NCI-H2196 treated with DMSO at 0.1 percent for 48 hours (cell line): ENCODE measurements around the gene TMEM220.
"Not testable (repeated sequence)": the region's sequence is repeated elsewhere in the genome, so short reads cannot be mapped to it uniquely, and the experiment has no call there.

ENCODE experiments used
- DNase-seq: peaks from one replicate; lab custom pipeline; 2025; ENCODE audit not compliant: unreplicated experiment; lab: John Stamatoyannopoulos, UW

Gene TMEM220

DNA sequence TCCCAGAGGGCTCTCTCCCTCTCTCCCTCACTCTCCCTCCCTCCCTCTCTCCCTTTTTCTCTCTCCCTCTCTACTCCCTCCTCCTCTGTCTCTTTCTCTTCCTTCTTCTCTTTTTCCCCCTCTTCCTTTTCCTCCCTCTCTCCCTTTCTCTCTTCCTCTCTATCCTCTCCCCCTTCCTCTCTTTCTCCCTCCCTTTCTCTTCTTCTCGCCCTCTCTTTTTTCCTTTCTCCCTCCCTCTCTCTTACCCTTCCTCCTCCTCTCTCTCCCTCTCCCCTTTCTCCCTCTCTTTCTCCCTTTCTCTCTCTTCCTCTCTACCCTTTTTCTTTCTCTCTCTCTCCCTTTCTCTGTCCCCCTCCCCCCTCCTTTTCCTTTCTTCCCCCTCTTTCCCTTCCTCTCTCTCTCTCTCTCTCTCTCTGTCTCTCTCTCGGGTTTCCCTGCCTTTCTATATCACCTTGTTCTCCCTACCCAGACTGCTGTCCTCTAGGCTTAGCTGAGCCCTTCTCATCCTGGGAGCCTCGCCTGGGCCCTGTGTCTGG lies 25.8 kb upstream of the TMEM220 start:
- no peak for DNase-seq

DNA sequence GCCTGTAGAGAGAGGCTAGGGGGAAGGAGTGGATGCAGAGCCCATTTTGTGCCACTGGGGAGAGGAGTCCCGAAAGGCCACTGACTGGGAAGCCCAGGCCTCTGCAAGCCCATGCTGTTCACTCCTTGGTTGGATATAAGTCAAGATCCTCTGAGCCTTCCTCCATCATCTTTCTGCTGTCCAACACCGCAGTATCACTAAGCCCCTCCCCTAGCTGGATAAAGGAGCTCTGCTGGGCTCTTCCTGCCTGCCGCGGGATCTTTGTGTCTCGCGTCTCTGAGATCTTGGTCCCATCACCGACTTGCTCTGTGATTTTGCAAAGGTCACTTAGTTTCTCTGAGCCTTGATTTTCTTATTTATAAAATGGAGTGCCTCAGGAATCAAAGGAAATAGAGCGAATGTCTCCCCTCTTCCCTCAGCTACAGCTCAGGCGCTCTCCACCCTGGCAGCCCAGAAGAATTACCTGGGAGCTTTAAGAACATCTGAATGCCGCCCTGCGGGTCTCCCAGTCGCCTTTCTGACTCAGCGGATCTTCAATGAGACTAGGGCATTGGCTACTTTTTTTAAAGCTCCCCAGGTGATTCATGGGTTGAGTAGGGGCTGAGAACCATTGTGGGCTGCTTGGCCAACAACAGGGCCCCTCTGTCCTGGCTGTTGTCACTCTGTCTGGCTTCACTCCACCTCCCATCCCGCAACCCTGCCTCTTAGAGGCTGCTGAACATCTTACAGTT lies 25.2 kb upstream of the TMEM220 start:
- DNase-seq, result no peak

DNA sequence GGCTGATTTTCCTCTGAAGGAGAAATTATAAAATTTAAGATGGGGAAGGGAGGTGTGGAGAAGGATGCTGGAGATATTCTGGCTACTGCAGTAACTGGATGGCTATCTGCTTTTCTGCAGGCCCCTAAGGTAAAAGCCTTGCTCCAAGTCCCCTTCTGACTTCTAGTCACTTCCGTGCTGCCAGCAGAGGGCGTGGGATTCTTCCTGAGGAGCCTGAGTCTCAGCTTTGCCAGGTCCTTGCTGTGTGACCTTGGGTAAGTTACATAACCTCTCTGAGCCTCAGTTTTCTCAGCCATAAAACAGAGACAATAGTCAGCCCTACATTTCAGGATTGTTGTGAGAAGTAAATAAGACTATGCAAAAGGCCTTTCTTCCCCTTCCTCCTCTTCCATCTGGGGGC lies 24.3 kb upstream of the TMEM220 start:
- DNase-seq, result no peak

GRCh38 chr17:10752696-10753095 lies 22.9 kb upstream of the TMEM220 start:
- no peak for DNase-seq

GRCh38 chr17:10751563-10751962 lies 21.7 kb upstream of the TMEM220 start:
- no peak for DNase-seq

GRCh38 chr17:10750210-10750609 lies 20.4 kb upstream of the TMEM220 start:
- DNase-seq, result no peak

- DNase-seq, result no peak
Observed at GRCh38 chr17:10748531-10749181, 18.8 kb upstream of the TMEM220 start.

DNA sequence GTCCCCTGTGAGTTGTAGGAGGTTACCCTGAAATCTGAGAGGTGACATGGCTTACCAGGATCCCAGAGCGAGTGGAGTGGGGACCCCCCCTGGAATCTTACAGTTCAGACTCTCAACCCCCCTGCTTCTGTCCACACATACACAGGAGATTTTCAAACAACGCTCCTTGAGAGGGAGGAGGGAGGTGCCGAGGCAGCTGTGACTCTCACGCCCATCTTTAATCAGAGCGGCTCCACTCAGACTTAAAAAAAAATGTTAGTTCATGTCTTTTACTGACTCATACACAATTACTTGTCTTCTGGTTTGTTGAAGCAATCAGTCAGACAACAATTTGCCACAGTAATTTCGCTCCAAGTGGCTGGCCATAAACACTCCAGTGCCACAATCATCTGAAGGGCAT lies 15.4 kb upstream of the TMEM220 start:
- DNase-seq, result no peak

GRCh38 chr17:10744501-10745000 lies 14.7 kb upstream of the TMEM220 start:
- DNase-seq, result no peak

- DNase-seq, result no peak
Observed at GRCh38 chr17:10743316-10744009, 13.6 kb upstream of the TMEM220 start.

- DNase-seq, result no peak
Observed at GRCh38 chr17:10742431-10742830, 12.6 kb upstream of the TMEM220 start.

GRCh38 chr17:10741416-10742135 lies 11.8 kb upstream of the TMEM220 start:
- no peak for DNase-seq

DNA sequence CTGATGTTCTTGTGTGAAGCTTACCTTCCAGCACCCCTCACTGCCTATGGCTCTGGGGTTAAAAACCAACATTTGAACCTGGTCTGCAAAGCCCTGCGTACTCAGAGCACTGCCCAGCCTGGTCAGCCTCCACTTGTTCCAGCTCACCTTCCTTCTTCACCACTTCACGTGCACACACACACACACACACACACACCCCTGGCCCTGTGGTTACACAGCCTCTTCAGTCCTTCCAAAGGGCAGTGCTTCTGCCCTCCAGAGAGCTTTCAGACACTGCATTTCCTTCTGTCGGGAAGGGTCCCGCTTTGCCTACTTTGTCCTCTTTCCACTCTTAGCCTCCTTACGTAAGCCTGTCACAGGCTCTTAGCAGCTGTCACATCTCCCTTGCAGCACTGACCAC lies 9.6 kb upstream of the TMEM220 start:
- no peak for DNase-seq

DNA sequence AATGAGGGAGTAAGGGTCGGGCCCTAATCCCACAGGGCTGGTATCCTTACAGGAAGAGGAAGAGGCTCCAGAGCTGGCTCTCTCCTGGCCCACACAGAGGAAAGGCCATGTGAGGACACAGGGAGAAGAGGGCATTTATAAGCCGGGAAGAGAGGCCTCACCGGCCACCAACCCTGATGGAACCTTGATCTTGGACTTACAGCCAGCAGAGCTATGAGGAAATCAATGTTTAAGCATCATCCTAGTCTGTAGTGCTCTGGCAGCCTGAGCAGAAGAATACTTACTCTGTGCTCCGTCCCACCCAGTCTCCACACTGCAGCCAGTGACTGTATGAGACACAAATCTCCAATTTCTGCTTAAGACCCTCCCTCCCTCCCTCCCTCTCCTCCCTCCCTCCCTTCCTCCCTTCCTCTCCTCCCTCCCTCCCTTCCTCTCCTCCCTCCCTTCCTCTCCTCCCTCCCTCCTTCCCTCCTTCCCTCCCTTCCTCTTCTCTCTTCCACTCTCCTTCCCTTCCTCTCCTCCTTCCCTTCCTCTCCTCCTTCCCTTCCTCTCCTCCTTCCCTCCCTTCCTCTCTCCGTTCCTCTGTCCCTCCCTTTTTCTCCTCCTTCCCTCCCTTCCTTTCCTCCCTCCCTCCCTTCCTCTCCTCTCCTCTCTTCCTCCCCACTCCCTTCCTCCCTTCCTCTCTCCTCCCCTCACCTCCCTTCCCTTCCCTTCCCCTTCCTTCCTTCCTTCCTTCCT lies 8.9 kb upstream of the TMEM220 start:
- DNase-seq, result no peak

DNA sequence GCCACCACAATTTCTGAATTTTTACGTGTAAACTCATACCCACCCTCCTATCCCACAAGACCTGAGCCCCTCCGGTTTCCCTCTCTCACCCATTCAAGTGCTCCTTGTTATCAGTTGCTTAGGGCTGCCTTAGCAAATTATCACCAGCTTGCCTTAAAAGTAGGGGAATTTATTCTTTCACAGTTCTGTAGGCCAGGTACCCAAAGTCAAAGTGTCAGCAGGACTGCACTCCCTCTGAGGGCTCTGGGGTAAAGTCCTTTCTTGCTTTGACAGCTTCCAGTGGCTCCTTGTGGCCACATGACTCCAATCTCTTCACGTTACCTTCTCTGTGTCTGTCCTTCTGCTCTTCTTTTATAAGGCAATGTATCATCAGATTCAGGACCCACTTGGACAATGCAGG lies 7.9 kb upstream of the TMEM220 start:
- no peak for DNase-seq

DNA sequence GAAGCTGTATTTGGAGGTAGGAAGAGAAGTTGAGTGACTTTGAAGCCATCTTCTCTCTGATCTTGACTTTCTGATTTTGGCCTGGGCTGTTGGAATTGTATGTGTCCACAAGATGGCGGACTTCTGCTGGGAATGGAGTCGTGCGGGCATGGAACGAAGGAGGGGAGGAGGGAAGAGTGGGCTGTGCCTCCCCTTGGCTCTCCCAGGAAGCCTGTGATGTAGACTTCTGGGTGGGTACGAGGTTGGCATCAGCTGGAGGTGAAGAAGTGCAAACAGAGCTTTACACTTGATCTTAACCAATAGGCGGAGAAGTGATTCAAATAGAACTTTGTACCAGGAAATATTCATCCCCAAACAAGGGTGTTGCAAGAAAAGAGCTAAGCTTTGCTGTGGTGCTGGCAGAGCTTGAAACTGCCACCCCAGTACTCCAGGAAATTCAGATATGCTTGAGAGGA lies 7.4 kb upstream of the TMEM220 start:
- peak; percentile 23 for DNase-seq

DNA sequence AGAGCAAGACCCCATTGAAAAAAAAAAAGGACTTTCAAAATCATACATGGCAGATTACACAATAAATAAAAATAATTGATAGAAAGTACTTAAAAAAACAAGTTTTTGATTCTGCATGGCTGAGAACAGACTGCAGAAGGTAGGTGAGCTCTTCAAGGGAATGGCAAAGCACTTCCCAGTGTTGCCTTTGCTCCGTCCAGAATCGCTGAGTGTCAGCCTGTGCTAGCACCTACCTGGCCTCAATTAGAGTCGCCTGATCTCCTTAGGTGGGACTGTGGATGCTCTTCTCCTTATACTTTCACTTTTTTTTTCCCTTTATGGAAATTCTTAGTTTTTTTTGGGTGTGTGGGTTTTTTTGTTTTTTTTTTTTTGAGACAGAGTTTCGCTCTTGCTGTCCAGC lies 6.0 kb upstream of the TMEM220 start:
- DNase-seq, result no peak

DNA sequence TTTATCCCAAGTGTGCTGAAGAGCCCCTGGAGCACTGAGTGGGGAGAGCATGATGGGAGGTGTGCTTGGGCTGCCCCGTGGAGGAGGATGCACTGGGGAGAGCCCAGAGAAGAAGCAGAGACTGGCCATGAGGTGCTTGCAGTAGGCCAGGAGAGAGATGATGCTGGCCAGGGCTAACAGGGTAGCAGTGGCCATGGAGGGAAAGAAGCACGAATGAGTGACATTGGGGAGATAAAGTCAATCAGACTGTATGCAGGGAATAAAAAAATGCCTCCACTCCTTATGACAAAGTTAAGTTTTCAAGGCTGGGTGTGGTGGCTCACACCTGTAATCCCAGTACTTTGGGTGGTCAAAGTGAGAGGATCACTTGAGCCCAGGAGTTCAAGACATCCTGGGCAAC lies 5.4 kb upstream of the TMEM220 start:
- DNase-seq, result no peak

- no peak for DNase-seq
Observed at GRCh38 chr17:10733666-10734065, 3.8 kb upstream of the TMEM220 start.

- DNase-seq, result not testable (repeated sequence)
Observed at GRCh38 chr17:10732121-10732520, 2.3 kb upstream of the TMEM220 start.
